ENCODE measurements around the gene EIF4E2.

DNA sequence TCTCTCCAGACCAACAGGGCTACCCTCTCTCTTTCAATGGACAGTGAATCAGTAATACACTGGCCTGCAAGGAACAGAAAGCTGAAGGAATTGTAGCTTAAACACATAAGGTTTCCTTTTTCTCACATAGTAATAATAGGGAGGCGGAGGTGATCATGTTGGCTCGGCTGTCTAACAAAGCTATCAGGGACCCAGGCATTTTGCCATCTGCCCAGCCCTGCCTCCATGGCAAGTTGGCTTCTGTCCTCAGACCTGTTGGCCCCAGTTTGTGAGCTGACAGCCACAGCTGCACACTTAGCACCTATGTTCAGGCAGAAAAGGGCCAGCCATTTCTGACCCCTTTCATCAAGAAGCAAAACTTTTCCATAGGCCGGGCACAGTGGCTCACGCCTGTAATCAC is 13.0 kb upstream of the EIF4E2 start:
- TF ChIP-seq, protein P1, sequence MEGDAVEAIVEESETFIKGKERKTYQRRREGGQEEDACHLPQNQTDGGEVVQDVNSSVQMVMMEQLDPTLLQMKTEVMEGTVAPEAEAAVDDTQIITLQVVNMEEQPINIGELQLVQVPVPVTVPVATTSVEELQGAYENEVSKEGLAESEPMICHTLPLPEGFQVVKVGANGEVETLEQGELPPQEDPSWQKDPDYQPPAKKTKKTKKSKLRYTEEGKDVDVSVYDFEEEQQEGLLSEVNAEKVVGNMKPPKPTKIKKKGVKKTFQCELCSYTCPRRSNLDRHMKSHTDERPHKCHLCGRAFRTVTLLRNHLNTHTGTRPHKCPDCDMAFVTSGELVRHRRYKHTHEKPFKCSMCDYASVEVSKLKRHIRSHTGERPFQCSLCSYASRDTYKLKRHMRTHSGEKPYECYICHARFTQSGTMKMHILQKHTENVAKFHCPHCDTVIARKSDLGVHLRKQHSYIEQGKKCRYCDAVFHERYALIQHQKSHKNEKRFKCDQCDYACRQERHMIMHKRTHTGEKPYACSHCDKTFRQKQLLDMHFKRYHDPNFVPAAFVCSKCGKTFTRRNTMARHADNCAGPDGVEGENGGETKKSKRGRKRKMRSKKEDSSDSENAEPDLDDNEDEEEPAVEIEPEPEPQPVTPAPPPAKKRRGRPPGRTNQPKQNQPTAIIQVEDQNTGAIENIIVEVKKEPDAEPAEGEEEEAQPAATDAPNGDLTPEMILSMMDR (IDR thresholded peaks at IDR 0.05; ENCODE audit: insufficient read depth, low read length, poor library complexity, severe bottlenecking): no peak
- no peak for TF ChIP-seq EZH2phosphoT487 (conservative IDR thresholded peaks at IDR 0.05; ENCODE audit: low read length)

Data from SU-DHL-6 (cell line).